Activated CD4-positive, alpha-beta T cell treated with anti-CD3 and anti-CD28 coated beads, Interleukin-2, amount 10 ng/mL, durations not matched to agents 7 days and 5 days (primary cell): Measurements from ENCODE around the gene CDC27. TPM values are rescaled to one million over a fixed set of nuclear protein-coding genes. Genes with fewer than 3 reads are reported as not detected.

ENCODE experiments used
- CTCF ChIA-PET: fragments of 350-600 bp; sonication (Branson Sonifier 250); formaldehyde crosslinking; loops from one replicate; lab custom pipeline; 2021; ENCODE audit warnings: antibody characterized with exemption; lab: Charles Lee
- POLR2A ChIA-PET: fragments of 350-600 bp; sonication (Branson Sonifier 250); formaldehyde crosslinking; loops from one replicate; lab custom pipeline; 2021; ENCODE audit warnings: antibody characterized with exemption; lab: Charles Lee
- DNase-seq: peaks from one replicate; pipeline ENCODE4 v3.0.0-alpha.2; 2020
- H3K27ac Mint-ChIP-seq: one replicate; pipeline ENCODE4 v1.8.0; 2021; ENCODE audit warnings: mild to moderate bottlenecking, moderate library complexity, mixed read lengths
- H3K27me3 Mint-ChIP-seq: one replicate; pipeline ENCODE4 v1.8.0; 2021; ENCODE audit warnings: mixed read lengths
- H3K36me3 Mint-ChIP-seq: one replicate; pipeline ENCODE4 v1.8.0; 2021; ENCODE audit warnings: low read depth, mixed read lengths
- H3K4me1 Mint-ChIP-seq: one replicate; pipeline ENCODE4 v1.8.0; 2021; ENCODE audit warnings: mixed read lengths
- H3K4me3 Mint-ChIP-seq: one replicate; pipeline ENCODE4 v1.8.0; 2021; ENCODE audit warnings: mild to moderate bottlenecking, moderate library complexity, mixed read lengths
- H3K9me3 Mint-ChIP-seq: one replicate; pipeline ENCODE4 v1.8.0; 2021; ENCODE audit warnings: mixed read lengths
- total RNA-seq, 2 experiments: library from RNA; stranded (reverse); gene quantifications; one replicate each; pipeline ENCODE4 v1.2.3, GENCODE V29; 2021

The CDC27 gene
- total RNA-seq, 2 experiments from 2014 or later: 128 to 159 TPM

DNA sequence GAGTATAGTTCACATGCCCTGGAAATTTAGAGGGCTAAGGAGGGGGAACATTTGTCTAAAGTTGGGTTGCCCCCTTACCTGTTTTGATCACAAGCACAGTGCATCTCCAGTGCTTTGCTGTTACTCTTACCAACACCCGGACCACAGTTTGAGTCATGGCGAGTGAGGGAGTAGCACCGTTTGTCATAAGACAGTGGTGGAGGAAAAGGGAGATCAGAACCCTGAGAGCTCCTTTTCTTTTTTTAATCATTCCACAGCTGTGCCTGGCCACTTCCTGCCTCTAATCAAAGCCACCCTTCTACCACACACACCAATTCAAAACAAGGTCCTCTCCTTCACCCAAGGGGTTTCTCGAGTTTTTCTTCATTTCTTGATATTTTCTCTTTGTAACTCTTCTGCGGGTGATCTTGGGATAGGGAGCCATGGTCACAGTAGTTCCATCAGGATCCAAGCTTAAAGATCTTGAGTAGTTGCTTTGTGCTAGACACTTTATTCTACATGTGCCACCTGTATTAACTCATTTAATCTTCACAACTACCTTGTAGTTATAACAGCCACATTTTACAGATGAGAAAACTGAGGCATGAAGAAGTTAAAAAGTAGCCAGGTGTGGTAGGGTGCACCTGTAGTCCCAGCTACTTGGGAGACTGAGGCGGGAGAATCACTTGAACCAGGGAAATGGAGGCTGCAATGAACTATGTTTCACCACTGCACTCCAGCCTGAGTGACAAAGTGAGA, 15.1 kb upstream of the CDC27 start:
- H3K27me3 Mint-ChIP-seq: no peaks in the 10 kb centered on the region
- peaks cover 60% of the 10 kb centered on the region for H3K4me1 Mint-ChIP-seq
- no peaks in the 10 kb centered on the region for H3K9me3 Mint-ChIP-seq
- peak overlapping the region; percentile 52 for H3K4me3 Mint-ChIP-seq
- ChIA-PET POLR2A (no interaction called here), CTCF (interaction anchor here (1.0 to 1.3 kb wide), 4 partner anchors 9 to 43 kb away, joined by 3 to 6 read pairs (median 4); partner anchors contain the start of gene CDC27)
- DNase-seq: peak; percentile 63
- H3K36me3 Mint-ChIP-seq: no peaks in the 10 kb centered on the region
- peak overlapping the region; percentile 94 for H3K27ac Mint-ChIP-seq

GRCh38 chr17:47201166-47201565, 12.1 kb upstream of the CDC27 start:
- H3K9me3 Mint-ChIP-seq: no peaks in the 10 kb centered on the region
- H3K4me1 Mint-ChIP-seq: peaks cover 44% of the 10 kb centered on the region
- H3K4me3 Mint-ChIP-seq: no peak overlapping the region
- no peaks in the 10 kb centered on the region for H3K36me3 Mint-ChIP-seq
- ChIA-PET CTCF (interaction anchor here (0.6 to 1.9 kb wide), 5 partner anchors 10 to 28 kb away, joined by 3 to 7 read pairs (median 4); partner anchors contain the start of gene CDC27), POLR2A (no interaction called here)
- no peak overlapping the region for H3K27ac Mint-ChIP-seq
- DNase-seq: no peak
- H3K27me3 Mint-ChIP-seq: peaks cover 4% of the 10 kb centered on the region

GRCh38 chr17:47200325-47200664, 11.2 kb upstream of the CDC27 start:
- Mint-ChIP-seq H3K9me3 (no peaks in the 10 kb centered on the region), H3K27ac (peak overlapping the region; percentile 82), H3K27me3 (peaks cover 4% of the 10 kb centered on the region), H3K4me1 (peaks cover 35% of the 10 kb centered on the region), H3K36me3 (no peaks in the 10 kb centered on the region), H3K4me3 (no peak overlapping the region)
- CTCF ChIA-PET: interaction anchor here (1.5 to 1.9 kb wide), 3 partner anchors 9 to 15 kb away, joined by 4 to 7 read pairs (median 4); partner anchors contain the start of gene CDC27
- DNase-seq: no peak
- POLR2A ChIA-PET: no interaction called here

GRCh38 chr17:47199627-47200324, 10.7 kb upstream of the CDC27 start:
- Mint-ChIP-seq H3K36me3 (no peaks in the 10 kb centered on the region), H3K9me3 (no peaks in the 10 kb centered on the region), H3K27me3 (peaks cover 4% of the 10 kb centered on the region), H3K4me3 (no peak overlapping the region), H3K27ac (peak overlapping the region; percentile 82), H3K4me1 (peaks cover 30% of the 10 kb centered on the region)
- no peak for DNase-seq
- ChIA-PET POLR2A (no interaction called here), CTCF (interaction anchor here (0.8 to 1.9 kb wide), 4 partner anchors 9 to 15 kb away, joined by 3 to 7 read pairs (median 4); partner anchors contain the start of gene CDC27)

DNA sequence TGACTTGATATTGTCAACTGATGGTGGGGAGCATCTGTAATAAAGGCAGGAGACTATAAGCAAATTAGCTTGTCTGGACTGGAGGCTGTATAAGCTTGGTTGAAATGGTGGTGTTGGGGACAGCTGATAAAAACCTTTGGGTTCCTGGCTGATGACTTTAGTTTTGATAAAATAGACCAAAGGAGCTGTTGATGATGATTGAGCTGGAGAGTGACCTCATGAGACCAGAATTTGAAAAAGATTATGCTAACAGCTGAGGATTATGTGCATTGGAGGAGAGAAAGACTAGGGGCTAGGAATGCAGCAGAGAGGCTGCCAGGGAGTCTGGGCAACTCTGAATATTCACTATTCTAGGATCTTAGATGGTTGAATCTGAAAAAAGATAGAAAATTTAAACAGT, 8.7 kb upstream of the CDC27 start:
- CTCF ChIA-PET: interaction anchor here (1.1 to 1.4 kb wide), 2 partner anchors 8 to 12 kb away, joined by 4 to 5 read pairs; partner anchors contain the start of gene CDC27
- Mint-ChIP-seq H3K27me3 (peaks cover 4% of the 10 kb centered on the region), H3K4me1 (peaks cover 22% of the 10 kb centered on the region), H3K36me3 (no peaks in the 10 kb centered on the region), H3K9me3 (no peaks in the 10 kb centered on the region), H3K4me3 (no peak overlapping the region), H3K27ac (no peak overlapping the region)
- POLR2A ChIA-PET: no interaction called here
- DNase-seq: no peak

GRCh38 chr17:47193931-47194511, 4.9 kb upstream of the CDC27 start:
- Mint-ChIP-seq H3K27me3 (peaks cover 4% of the 10 kb centered on the region), H3K4me1 (peaks cover 29% of the 10 kb centered on the region), H3K36me3 (no peaks in the 10 kb centered on the region), H3K27ac (no peak overlapping the region), H3K4me3 (no peak overlapping the region), H3K9me3 (no peaks in the 10 kb centered on the region)
- ChIA-PET POLR2A (no interaction called here), CTCF (interaction anchor here (1.0 to 1.9 kb wide), 2 partner anchors 13 to 35 kb away, joined by 4 to 5 read pairs; no protein-coding TSS in a partner anchor)
- DNase-seq: no peak

GRCh38 chr17:47192554-47192953, 3.5 kb upstream of the CDC27 start:
- Mint-ChIP-seq H3K9me3 (no peaks in the 10 kb centered on the region), H3K4me3 (no peak overlapping the region), H3K27me3 (peaks cover under 1% of the 10 kb centered on the region), H3K27ac (no peak overlapping the region), H3K36me3 (peaks cover 6% of the 10 kb centered on the region), H3K4me1 (peaks cover 33% of the 10 kb centered on the region)
- POLR2A ChIA-PET: no interaction called here
- no peak for DNase-seq
- CTCF ChIA-PET: interaction anchor here (0.6 to 1.9 kb wide), 3 partner anchors 14 to 1484 kb away, joined by 3 to 5 read pairs (median 3); no protein-coding TSS in a partner anchor

GRCh38 chr17:47190770-47191169, 1.7 kb upstream of the CDC27 start:
- Mint-ChIP-seq H3K27me3 (no peaks in the 10 kb centered on the region), H3K4me1 (peaks cover 44% of the 10 kb centered on the region), H3K4me3 (no peak overlapping the region), H3K9me3 (no peaks in the 10 kb centered on the region), H3K36me3 (peaks cover 15% of the 10 kb centered on the region), H3K27ac (no peak overlapping the region)
- ChIA-PET POLR2A (interaction anchor here (0.6 kb wide), 1 partner anchor 50 kb away, joined by 3 read pairs; no protein-coding TSS in a partner anchor), CTCF (interaction anchor here (0.6 to 2.0 kb wide), 3 partner anchors 8 to 1413 kb away, joined by 3 to 7 read pairs (median 4); no protein-coding TSS in a partner anchor)
- no peak for DNase-seq

GRCh38 chr17:47190243-47190642, 1.1 kb upstream of the CDC27 start:
- ChIA-PET CTCF (interaction anchor here (0.6 to 2.0 kb wide), 4 partner anchors 8 to 1413 kb away, joined by 3 to 7 read pairs (median 5); no protein-coding TSS in a partner anchor), POLR2A (interaction anchor here (0.6 to 0.7 kb wide), 2 partner anchors 50 to 891 kb away, joined by 3 to 4 read pairs; no protein-coding TSS in a partner anchor)
- H3K9me3 Mint-ChIP-seq: no peaks in the 10 kb centered on the region
- no peak for DNase-seq
- H3K4me3 Mint-ChIP-seq: peak overlapping the region; percentile 97
- peaks cover 16% of the 10 kb centered on the region for H3K36me3 Mint-ChIP-seq
- H3K4me1 Mint-ChIP-seq: peaks cover 46% of the 10 kb centered on the region
- H3K27ac Mint-ChIP-seq: peak overlapping the region; percentile 98
- H3K27me3 Mint-ChIP-seq: no peaks in the 10 kb centered on the region

GRCh38 chr17:47189732-47190237, 690 bp upstream of the CDC27 start:
- CTCF ChIA-PET: interaction anchor here (0.9 to 2.0 kb wide), 4 partner anchors 9 to 25 kb away, joined by 3 to 6 read pairs (median 4); no protein-coding TSS in a partner anchor
- H3K4me1 Mint-ChIP-seq: peaks cover 47% of the 10 kb centered on the region
- no peaks in the 10 kb centered on the region for H3K27me3 Mint-ChIP-seq

DNA sequence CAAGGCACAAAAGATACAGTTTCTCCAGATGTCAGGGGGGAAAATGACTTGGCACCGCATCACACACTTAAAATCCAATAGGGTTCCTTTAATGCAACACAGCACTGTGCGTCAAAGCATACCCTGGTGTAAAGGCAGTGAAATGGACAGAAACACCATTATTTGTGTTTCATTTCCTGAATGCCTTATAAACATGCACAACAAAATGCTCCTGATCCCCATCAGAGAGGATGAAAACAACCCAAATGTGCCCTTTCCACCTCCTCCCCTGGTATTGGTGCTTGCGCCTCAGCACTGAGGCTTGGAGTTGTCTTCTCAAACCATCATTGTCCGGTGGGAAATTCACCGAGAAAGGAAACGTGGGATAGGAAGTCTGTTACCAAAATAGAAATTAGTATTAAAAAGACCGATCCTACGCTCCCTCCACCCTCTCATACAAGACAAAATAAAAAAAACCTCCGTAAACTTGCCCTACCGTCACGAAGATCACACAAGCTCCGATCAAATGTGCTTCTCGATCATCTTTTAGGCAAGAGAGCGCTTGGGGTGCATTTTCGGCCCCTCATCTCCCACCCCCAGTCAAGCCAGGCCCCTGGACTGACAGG, 722 bp downstream of the CDC27 start:
- Mint-ChIP-seq H3K27ac (peak overlapping the region; percentile 98), H3K4me1 (peaks cover 53% of the 10 kb centered on the region), H3K9me3 (no peaks in the 10 kb centered on the region), H3K36me3 (peaks cover 16% of the 10 kb centered on the region), H3K4me3 (peak overlapping the region; percentile 97), H3K27me3 (no peaks in the 10 kb centered on the region)
- ChIA-PET POLR2A (no interaction called here), CTCF (no interaction called here)
- DNase-seq: peak; percentile 17

More at GRCh38 chr17:47189732-47190237, 690 bp upstream of the CDC27 start:
- H3K4me3 Mint-ChIP-seq: peak overlapping the region; percentile 97
- H3K36me3 Mint-ChIP-seq: peaks cover 16% of the 10 kb centered on the region
- POLR2A ChIA-PET: interaction anchor here (0.7 kb wide), 1 partner anchor 892 kb away, joined by 4 read pairs; no protein-coding TSS in a partner anchor
- H3K9me3 Mint-ChIP-seq: no peaks in the 10 kb centered on the region
- peak overlapping the region; percentile 98 for H3K27ac Mint-ChIP-seq
- no peak for DNase-seq
